HEK293 (cell line): ENCODE results near the gene ABAT.

Source experiments
- CTCF ChIA-PET: fragments of 350-600 bp; formaldehyde crosslinking; extraction: SDS; loops from one replicate; lab custom pipeline; 2021; ENCODE audit warnings: antibody characterized with exemption; lab: Yijun Ruan, JAX
- POLR2A ChIA-PET: fragments of 300-600 bp; formaldehyde crosslinking; extraction: SDS; loops from one replicate; lab custom pipeline; 2020; ENCODE audit warnings: antibody characterized with exemption, inconsistent platforms; lab: Yijun Ruan, JAX
- H3K27ac ChIP-seq: fragments of 200-500 bp; sonication (Bioruptor generic); 2 replicates; pipeline ENCODE4 v1.5.1; 2014; ENCODE audit warnings: low read depth, low read length, control low read depth, inconsistent platforms; ENCODE audit errors: extremely low read depth
- H3K36me3 ChIP-seq, 2 experiments: fragments of 200-500 bp in 1 of 2; sonication (Bioruptor generic) in 1 of 2; 1 replicate in 1 of 2; 2 replicates in 1 of 2; pipeline ENCODE4 v1.5.1; 2014 to 2017; ENCODE audit warnings: inconsistent platforms in 2 of 2, low read length in 2 of 2; ENCODE audit not compliant: control insufficient read depth in 2 of 2, insufficient read depth in 1 of 2
- H3K4me1 ChIP-seq: fragments of 200-500 bp; sonication (Bioruptor generic); 2 replicates; pipeline ENCODE4 v1.5.1; 2014; ENCODE audit warnings: mild to moderate bottlenecking, low read length, inconsistent platforms; ENCODE audit not compliant: control insufficient read depth, insufficient read depth
- H3K4me3 ChIP-seq: 2 replicates; pipeline ENCODE4 v1.5.1; 2011; ENCODE audit warnings: low read depth, mild to moderate bottlenecking, control low read depth, low read length, moderate library complexity
- H3K9me3 ChIP-seq: fragments of 200-500 bp; sonication (Bioruptor generic); 2 replicates; pipeline ENCODE4 v1.5.1; 2014; ENCODE audit warnings: low read depth, low read length, inconsistent platforms; ENCODE audit not compliant: control insufficient read depth, insufficient read depth
- BCL11A ChIP-seq: fragments of 450-650 bp; formaldehyde crosslinking; IDR thresholded peaks from 2 replicates; pipeline ENCODE4 v1.5.1; 2016; ENCODE audit warnings: low read depth, missing biosample characterization, missing genetic modification characterization
- PRDM4 ChIP-seq: fragments of 450-650 bp; formaldehyde crosslinking; IDR thresholded peaks from 2 replicates; pipeline ENCODE4 v1.5.1; 2017; ENCODE audit warnings: missing biosample characterization, missing genetic modification characterization
- RBAK ChIP-seq: fragments of 450-650 bp; formaldehyde crosslinking; IDR thresholded peaks from 2 replicates; pipeline ENCODE4 v1.5.1; 2016; ENCODE audit warnings: missing biosample characterization, missing genetic modification characterization
- TCF7L2 ChIP-seq: IDR thresholded peaks from 2 replicates; pipeline ENCODE4 v1.6.1; 2011; ENCODE audit warnings: low read depth, mild to moderate bottlenecking, inconsistent platforms, low read length, moderate library complexity, borderline replicate concordance
- ZBTB48 ChIP-seq: fragments of 450-650 bp; formaldehyde crosslinking; IDR thresholded peaks from 2 replicates; pipeline ENCODE4 v1.5.1; 2016; ENCODE audit warnings: missing biosample characterization, missing genetic modification characterization
- ZNF133 ChIP-seq: fragments of 450-650 bp; formaldehyde crosslinking; IDR thresholded peaks from 2 replicates; pipeline ENCODE4 v1.5.1; 2016; ENCODE audit warnings: missing biosample characterization, missing genetic modification characterization
- ZNF140 ChIP-seq: fragments of 450-650 bp; formaldehyde crosslinking; IDR thresholded peaks from 2 replicates; pipeline ENCODE4 v1.5.1; 2016; ENCODE audit warnings: missing biosample characterization, missing genetic modification characterization
- ZNF146 ChIP-seq: fragments of 450-650 bp; formaldehyde crosslinking; IDR thresholded peaks from 2 replicates; pipeline ENCODE4 v1.5.1; 2016; ENCODE audit warnings: missing biosample characterization, missing genetic modification characterization
- ZNF302 ChIP-seq: fragments of 450-650 bp; formaldehyde crosslinking; IDR thresholded peaks from 2 replicates; pipeline ENCODE4 v1.5.1; 2016; ENCODE audit warnings: missing biosample characterization, missing genetic modification characterization, low read depth
- ZNF416 ChIP-seq: fragments of 450-650 bp; formaldehyde crosslinking; IDR thresholded peaks from 2 replicates; pipeline ENCODE4 v1.5.1; 2016; ENCODE audit warnings: missing biosample characterization, missing genetic modification characterization
- ZNF488 ChIP-seq: fragments of 450-650 bp; formaldehyde crosslinking; IDR thresholded peaks from 2 replicates; pipeline ENCODE4 v1.5.1; 2016; ENCODE audit warnings: missing biosample characterization, missing genetic modification characterization
- ZNF544 ChIP-seq: fragments of 450-650 bp; formaldehyde crosslinking; IDR thresholded peaks from 2 replicates; pipeline ENCODE4 v1.5.0; 2017; ENCODE audit warnings: missing biosample characterization, missing genetic modification characterization
- ZNF548 ChIP-seq: fragments of 450-650 bp; formaldehyde crosslinking; IDR thresholded peaks from 2 replicates; pipeline ENCODE4 v1.5.1; 2016; ENCODE audit warnings: missing biosample characterization, missing genetic modification characterization
- ZNF549 ChIP-seq: fragments of 450-650 bp; IDR thresholded peaks from 2 replicates; pipeline ENCODE4 v1.5.1; 2018; ENCODE audit warnings: missing biosample characterization, missing genetic modification characterization, mild to moderate bottlenecking, inconsistent platforms, moderate library complexity
- ZNF555 ChIP-seq: fragments of 450-650 bp; formaldehyde crosslinking; conservative IDR thresholded peaks from 2 replicates; pipeline ENCODE4 v1.5.1; 2017; ENCODE audit warnings: missing biosample characterization, mild to moderate bottlenecking, missing genetic modification characterization, inconsistent platforms
- ZNF626 ChIP-seq: fragments of 450-650 bp; sonication (Bioruptor Pico); formaldehyde crosslinking; IDR thresholded peaks from 2 replicates; pipeline ENCODE4 v1.5.1; 2018; ENCODE audit warnings: missing biosample characterization, missing genetic modification characterization, inconsistent platforms
- ZNF664 ChIP-seq: fragments of 450-650 bp; formaldehyde crosslinking; IDR thresholded peaks from 2 replicates; pipeline ENCODE4 v1.5.1; 2016; ENCODE audit warnings: missing biosample characterization, missing genetic modification characterization
- ZSCAN23 ChIP-seq: fragments of 450-650 bp; formaldehyde crosslinking; IDR thresholded peaks from 2 replicates; pipeline ENCODE4 v1.5.1; 2016; ENCODE audit warnings: missing biosample characterization, missing genetic modification characterization
- TF ChIP-seq, protein P1 (sequence below): fragments of 450-650 bp; formaldehyde crosslinking; IDR thresholded peaks from 2 replicates; pipeline ENCODE4 v1.5.1; 2017; ENCODE audit warnings: missing biosample characterization, missing genetic modification characterization
- TF ChIP-seq, protein P2 (sequence below): fragments of 450-650 bp; formaldehyde crosslinking; IDR thresholded peaks from 2 replicates; pipeline ENCODE4 v1.5.1; 2016; ENCODE audit warnings: missing biosample characterization, missing genetic modification characterization
- TF ChIP-seq, protein P3 (sequence below): fragments of 450-650 bp; formaldehyde crosslinking; IDR thresholded peaks from 2 replicates; pipeline ENCODE4 v1.5.1; 2016; ENCODE audit warnings: missing biosample characterization, missing genetic modification characterization

Gene ABAT

DNA sequence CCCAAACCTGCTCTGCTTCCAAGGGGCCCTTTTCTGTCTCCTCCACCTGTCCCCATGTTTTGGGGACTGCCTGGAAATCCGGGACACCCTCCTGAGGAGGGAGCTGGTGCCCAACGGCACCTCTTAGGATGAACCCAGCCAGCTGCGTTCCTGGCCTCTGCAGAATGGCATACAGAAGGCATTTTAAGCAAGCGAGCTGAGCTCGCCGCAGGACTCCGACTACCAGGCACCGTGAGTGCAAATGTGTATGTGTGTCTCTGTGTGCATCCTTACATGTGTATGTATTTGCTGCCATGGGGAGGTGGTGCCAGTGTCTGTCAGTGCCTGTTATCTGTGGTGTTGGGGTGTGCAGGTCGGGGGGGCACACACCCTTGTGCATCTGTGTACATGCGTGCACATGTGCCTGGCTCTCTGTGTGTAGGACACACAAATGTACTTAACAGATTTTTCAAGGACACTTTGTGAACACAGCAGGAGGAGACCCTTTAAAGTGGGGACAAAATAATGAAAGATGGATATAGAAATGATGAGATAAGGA is 39.3 kb downstream of the ABAT start (continued):
- TF ChIP-seq, protein P1, sequence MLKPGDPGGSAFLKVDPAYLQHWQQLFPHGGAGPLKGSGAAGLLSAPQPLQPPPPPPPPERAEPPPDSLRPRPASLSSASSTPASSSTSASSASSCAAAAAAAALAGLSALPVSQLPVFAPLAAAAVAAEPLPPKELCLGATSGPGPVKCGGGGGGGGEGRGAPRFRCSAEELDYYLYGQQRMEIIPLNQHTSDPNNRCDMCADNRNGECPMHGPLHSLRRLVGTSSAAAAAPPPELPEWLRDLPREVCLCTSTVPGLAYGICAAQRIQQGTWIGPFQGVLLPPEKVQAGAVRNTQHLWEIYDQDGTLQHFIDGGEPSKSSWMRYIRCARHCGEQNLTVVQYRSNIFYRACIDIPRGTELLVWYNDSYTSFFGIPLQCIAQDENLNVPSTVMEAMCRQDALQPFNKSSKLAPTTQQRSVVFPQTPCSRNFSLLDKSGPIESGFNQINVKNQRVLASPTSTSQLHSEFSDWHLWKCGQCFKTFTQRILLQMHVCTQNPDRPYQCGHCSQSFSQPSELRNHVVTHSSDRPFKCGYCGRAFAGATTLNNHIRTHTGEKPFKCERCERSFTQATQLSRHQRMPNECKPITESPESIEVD (tag by site-specific recombination): no peak
- TF ChIP-seq ZNF416 (tag by site-specific recombination): no peak

GRCh38 chr16:8714174-8714573 is 39.8 kb downstream of the ABAT start:
- Histone ChIP-seq H3K36me3 (no peaks in the 10 kb centered on the region), H3K4me1 (no peaks in the 10 kb centered on the region), H3K4me3 (no peak overlapping the region), H3K27ac (no peak overlapping the region)
- ChIA-PET CTCF (no interaction called here), POLR2A (no interaction called here)
- no peak for TF ChIP-seq BCL11A (tag by site-specific recombination)
- TF ChIP-seq, all 188 proteins: peak for 0
- no peaks in the 10 kb centered on the region for H3K9me3 ChIP-seq

GRCh38 chr16:8714807-8715206 is 40.4 kb downstream of the ABAT start:
- ChIA-PET CTCF (no interaction called here), POLR2A (no interaction called here)
- TF ChIP-seq, protein P2, sequence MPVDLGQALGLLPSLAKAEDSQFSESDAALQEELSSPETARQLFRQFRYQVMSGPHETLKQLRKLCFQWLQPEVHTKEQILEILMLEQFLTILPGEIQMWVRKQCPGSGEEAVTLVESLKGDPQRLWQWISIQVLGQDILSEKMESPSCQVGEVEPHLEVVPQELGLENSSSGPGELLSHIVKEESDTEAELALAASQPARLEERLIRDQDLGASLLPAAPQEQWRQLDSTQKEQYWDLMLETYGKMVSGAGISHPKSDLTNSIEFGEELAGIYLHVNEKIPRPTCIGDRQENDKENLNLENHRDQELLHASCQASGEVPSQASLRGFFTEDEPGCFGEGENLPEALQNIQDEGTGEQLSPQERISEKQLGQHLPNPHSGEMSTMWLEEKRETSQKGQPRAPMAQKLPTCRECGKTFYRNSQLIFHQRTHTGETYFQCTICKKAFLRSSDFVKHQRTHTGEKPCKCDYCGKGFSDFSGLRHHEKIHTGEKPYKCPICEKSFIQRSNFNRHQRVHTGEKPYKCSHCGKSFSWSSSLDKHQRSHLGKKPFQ (tag by site-specific recombination): no peak
- TF ChIP-seq ZNF416 (tag by site-specific recombination) (no peak), ZNF555 (no peak), ZNF146 (no peak), ZBTB48 (tag by site-specific recombination) (no peak), ZNF544 (tag by site-specific recombination) (no peak), ZNF140 (tag by site-specific recombination) (no peak), ZNF488 (tag by site-specific recombination) (no peak), TCF7L2 (no peak), ZNF302 (tag by site-specific recombination) (no peak), RBAK (tag by site-specific recombination) (no peak), ZNF626 (tag by site-specific recombination) (no peak), ZNF549 (tag by site-specific recombination) (no peak), ZSCAN23 (tag by site-specific recombination) (no peak), PRDM4 (no peak), ZNF664 (tag by site-specific recombination) (no peak), ZNF548 (tag by site-specific recombination) (no peak), ZNF133 (tag by site-specific recombination) (no peak)
- TF ChIP-seq, protein P3, sequence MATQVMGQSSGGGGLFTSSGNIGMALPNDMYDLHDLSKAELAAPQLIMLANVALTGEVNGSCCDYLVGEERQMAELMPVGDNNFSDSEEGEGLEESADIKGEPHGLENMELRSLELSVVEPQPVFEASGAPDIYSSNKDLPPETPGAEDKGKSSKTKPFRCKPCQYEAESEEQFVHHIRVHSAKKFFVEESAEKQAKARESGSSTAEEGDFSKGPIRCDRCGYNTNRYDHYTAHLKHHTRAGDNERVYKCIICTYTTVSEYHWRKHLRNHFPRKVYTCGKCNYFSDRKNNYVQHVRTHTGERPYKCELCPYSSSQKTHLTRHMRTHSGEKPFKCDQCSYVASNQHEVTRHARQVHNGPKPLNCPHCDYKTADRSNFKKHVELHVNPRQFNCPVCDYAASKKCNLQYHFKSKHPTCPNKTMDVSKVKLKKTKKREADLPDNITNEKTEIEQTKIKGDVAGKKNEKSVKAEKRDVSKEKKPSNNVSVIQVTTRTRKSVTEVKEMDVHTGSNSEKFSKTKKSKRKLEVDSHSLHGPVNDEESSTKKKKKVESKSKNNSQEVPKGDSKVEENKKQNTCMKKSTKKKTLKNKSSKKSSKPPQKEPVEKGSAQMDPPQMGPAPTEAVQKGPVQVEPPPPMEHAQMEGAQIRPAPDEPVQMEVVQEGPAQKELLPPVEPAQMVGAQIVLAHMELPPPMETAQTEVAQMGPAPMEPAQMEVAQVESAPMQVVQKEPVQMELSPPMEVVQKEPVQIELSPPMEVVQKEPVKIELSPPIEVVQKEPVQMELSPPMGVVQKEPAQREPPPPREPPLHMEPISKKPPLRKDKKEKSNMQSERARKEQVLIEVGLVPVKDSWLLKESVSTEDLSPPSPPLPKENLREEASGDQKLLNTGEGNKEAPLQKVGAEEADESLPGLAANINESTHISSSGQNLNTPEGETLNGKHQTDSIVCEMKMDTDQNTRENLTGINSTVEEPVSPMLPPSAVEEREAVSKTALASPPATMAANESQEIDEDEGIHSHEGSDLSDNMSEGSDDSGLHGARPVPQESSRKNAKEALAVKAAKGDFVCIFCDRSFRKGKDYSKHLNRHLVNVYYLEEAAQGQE (tag by site-specific recombination): no peak
- Histone ChIP-seq H3K9me3 (no peaks in the 10 kb centered on the region), H3K4me1 (no peaks in the 10 kb centered on the region), H3K4me3 (no peak overlapping the region), H3K27ac (no peak overlapping the region), H3K36me3 (no peaks in the 10 kb centered on the region)
